NCI-H2171 (cell line): Measurements from ENCODE around the gene HCN1.

Source experiments
- DNase-seq: peaks from one replicate; lab custom pipeline; 2025; lab: John Stamatoyannopoulos, UW

HCN1 gene

GRCh38 chr5:45288746-45289145, 407.4 kb downstream of the HCN1 start:
- DNase-seq: peak; percentile 33

- DNase-seq: no peak
Measured at GRCh38 chr5:45284436-45284835, 411.7 kb downstream of the HCN1 start.

DNA sequence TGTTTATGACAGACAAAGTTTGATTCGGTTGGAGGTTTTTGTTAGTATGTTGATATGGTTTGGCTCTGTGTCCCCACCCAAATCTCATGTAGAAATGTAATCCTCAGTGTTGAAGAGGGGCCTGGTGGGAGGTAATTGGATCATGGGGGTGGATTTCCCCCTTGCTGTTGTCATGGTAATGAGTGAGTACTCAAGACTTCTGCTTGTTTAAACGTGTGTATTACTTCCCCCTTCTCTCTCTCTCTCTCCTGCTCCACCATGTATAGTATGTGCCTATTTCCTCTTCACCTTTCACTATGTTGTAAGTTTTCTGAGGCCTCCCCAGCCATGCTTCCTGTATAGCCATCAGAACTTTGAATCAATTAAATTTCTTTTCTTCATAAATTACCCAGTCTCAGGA, 415.1 kb downstream of the HCN1 start:
- DNase-seq: no peak

DNA sequence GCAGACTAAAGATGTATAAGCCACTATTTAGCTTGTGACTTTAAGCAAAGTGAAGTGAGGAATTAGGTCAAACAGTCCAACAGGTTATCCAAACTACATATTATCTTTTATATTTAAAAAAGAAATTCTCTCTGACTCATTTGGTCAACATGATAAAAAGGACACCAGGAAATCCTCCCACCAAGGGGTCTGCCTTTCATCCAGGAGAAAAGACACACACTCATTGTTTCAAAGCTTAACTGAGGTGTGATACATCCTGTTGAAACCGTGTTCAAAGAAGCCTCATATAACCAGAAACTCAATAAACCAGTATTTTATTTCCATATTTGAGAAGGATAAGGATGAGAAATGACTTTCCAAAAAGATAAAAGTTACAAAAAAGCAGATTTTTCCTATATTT, 417.1 kb downstream of the HCN1 start:
- DNase-seq: no peak

GRCh38 chr5:45277860-45278259, 418.3 kb downstream of the HCN1 start:
- DNase-seq: no peak

DNA sequence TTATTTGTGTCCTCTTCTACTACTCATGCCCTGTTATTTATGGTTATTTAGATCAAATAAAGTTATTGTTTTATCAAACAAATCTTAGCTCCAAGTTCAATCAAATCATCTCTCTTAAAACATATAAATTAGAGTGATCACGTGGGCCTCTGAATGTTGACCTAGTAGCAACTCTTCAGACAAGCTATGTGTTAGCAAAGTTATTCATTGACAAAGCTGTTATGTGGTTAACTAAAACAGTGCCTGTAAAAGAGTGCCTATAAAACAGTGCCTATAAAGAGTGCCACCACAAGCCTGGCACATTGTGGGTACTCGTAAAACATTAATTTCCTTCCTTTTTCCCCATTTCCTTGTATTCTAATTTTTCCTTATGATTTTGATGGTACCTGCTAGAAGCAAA, 421.9 kb downstream of the HCN1 start:
- DNase-seq: no peak

DNA sequence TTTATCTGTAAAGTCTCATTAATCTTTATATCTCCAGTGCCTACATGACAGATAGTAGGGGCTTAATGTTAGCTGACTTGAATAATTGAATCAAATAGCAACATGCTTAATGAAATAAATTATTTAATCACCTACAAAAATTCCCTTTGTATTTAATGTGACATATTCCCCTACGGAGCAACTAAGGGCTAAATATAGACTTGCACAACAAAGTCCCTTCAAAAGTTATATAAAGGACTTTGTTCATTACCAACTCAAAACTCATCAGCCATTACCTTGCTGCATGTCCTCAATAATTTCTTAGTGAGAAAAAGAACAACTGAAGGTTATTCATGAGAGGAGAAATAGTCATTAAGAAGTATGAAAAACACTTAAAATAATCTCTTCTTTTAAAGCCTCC, 424.6 kb downstream of the HCN1 start:
- no peak for DNase-seq

DNA sequence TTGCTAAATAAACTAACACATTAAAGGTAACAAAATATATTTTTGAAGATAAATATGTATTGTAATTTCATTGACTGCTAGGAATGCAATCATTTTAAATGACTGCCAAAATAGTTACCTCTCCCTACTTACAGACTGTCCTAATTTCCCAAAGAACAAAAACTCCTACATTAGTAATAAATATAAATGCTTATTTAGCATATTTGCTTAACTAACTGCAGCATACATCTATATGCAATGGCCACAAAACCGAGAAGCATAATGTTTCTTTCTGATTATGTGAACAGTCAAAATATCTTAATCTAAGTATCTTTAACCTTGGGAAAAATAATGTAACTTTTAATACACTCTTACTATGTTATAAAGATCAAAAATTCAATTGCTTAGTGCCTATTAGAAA, 431.7 kb downstream of the HCN1 start:
- no peak for DNase-seq

- DNase-seq: no peak
Measured at GRCh38 chr5:45262061-45262590, 434.1 kb downstream of the HCN1 start.

- no peak for DNase-seq
Measured at GRCh38 chr5:45261125-45261524, 435.1 kb downstream of the HCN1 start.

- no peak for DNase-seq
Measured at GRCh38 chr5:45260292-45260691, 435.9 kb downstream of the HCN1 start.

- DNase-seq: no peak
Measured at GRCh38 chr5:45252978-45253377, 443.2 kb downstream of the HCN1 start.

DNA sequence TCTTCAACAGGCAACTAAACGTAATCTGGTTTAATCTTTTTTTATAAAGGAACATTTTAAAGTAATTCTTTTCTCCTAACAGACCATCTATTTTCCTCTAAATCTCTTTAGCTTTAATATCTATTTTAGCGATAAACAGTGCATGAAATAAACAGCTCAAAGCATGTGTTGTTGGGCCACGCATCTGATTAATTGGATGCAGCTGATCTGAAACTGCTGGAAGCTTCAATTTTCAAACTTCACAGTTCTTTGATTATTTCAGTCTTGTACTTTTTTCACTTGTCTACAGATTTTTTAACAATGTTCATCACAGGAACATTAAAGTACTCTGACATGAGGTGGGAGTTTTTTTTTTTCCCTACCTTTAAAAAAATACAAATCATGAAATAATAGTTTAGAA, 443.6 kb downstream of the HCN1 start:
- no peak for DNase-seq

DNA sequence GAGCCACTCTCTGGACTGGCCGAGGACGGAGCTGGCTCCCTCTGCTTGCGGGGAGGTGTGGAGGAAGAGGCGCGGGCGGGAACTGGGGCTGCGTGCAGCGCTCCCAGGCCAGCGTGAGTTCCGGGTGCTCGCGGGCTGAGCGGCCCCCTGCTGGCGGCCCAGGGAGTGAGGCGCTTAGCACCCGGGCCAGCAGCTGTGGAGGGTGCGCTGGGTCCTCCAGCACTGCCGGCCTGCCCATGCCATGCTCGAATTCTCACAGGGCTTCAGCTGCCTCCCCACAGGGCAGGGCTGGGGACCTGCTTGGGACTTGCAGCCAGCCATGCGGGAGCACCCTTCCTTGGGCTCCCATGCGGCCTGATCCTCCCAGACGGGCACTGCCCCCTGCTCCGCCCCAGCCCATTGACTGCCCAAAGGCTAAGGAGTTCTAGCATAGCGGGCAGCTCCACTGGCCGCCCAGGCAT, 470.6 kb downstream of the HCN1 start:
- no peak for DNase-seq

DNA sequence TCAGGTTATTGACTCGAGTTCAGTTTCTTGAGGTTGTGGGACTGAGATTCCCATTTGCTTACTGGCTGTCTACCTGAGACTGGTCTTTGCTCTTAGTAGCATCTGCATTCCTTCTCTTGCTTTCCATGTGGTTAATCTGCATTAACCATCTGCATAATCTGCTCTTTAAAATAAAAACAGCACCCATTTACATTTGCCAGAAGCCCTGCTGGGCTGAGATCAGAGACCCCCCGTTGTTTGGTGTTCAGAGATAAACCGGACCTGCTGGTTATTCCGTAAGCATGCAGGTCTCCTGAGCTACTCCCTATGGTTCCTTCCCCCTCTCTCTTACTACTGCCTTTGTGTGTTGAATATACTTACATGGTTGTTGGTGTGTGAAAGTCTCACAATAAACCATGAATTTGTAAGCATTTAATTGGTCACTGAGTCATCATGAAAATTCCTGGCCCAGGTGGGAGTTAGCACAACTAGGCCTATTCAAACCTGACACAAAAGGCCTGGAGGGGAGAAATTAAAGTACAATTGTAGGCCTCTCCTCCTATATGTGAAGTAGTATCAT, 490.7 kb downstream of the HCN1 start:
- DNase-seq: no peak
